K562 (cell line): ENCODE results near the gene TOM1L2. TPM values are rescaled to one million over a fixed set of nuclear protein-coding genes. Genes with fewer than 3 reads are reported as not detected.

Source experiments
- BHLHE40 ChIP-seq: IDR thresholded peaks from 2 replicates; pipeline ENCODE4 v1.6.1; 2011; ENCODE audit warnings: low read length, improper control_type of control experiment
- CREM ChIP-seq: IDR thresholded peaks from 2 replicates; pipeline ENCODE4 v1.6.1; 2014; ENCODE audit warnings: antibody characterized with exemption, low read depth
- ELF1 ChIP-seq: fragments of 200-800 bp; sonication (Bioruptor generic); IDR thresholded peaks from 2 replicates; pipeline ENCODE4 v1.6.1; 2016; ENCODE audit warnings: missing genetic modification characterization, missing compliant biosample characterization
- HDGF ChIP-seq: fragments of 450-650 bp; IDR thresholded peaks from 2 replicates; pipeline ENCODE4 v1.6.1; 2016
- JUND ChIP-seq, 2 experiments: IDR thresholded peaks; 2 replicates in 1 of 2; 3 replicates in 1 of 2; pipeline ENCODE4 v1.6.1; 2011; ENCODE audit warnings: borderline replicate concordance in 2 of 2, low read depth in 2 of 2, low read length in 2 of 2, improper control_type of control experiment in 1 of 2, missing biosample characterization in 1 of 2, missing genetic modification characterization in 1 of 2, missing genetic modification reagents in 1 of 2
- MAZ ChIP-seq, 2 experiments: fragments of 450-650 bp in 1 of 2; sonication (generic) in 1 of 2; formaldehyde crosslinking; IDR thresholded peaks in 1 of 2; conservative IDR thresholded peaks in 1 of 2; 2 replicates each; pipeline versions ENCODE4 v1.4.0 to v1.5.0; 2020; ENCODE audit warnings: mild to moderate bottlenecking in 1 of 2, missing genetic modification reagents in 1 of 2
- POLR2A ChIP-seq: fragments of 450-650 bp; conservative IDR thresholded peaks from 2 replicates; pipeline ENCODE4 v1.6.1; 2016
- RB1 ChIP-seq: fragments of 450-650 bp; IDR thresholded peaks from 2 replicates; pipeline ENCODE4 v1.6.1; 2017; ENCODE audit warnings: low read depth, mild to moderate bottlenecking
- RCOR1 ChIP-seq, 2 experiments: IDR thresholded peaks; 2 replicates each; pipeline ENCODE4 v1.6.1; 2012; ENCODE audit warnings: low read depth in 2 of 2, low read length in 2 of 2, borderline replicate concordance in 1 of 2, improper control_type of control experiment in 1 of 2
- RNF2 ChIP-seq: sonication (generic); IDR thresholded peaks from 2 replicates; pipeline ENCODE4 v1.6.1; 2016
- SMC3 ChIP-seq: conservative IDR thresholded peaks from 2 replicates; pipeline ENCODE4 v1.6.1; 2011; ENCODE audit warnings: low read depth, low read length, improper control_type of control experiment; ENCODE audit not compliant: insufficient read depth
- STAG1 ChIP-seq: sonication (generic); formaldehyde crosslinking; IDR thresholded peaks from 2 replicates; pipeline ENCODE4 v1.5.0; 2020; ENCODE audit warnings: missing genetic modification reagents, borderline replicate concordance
- ZNF551 ChIP-seq: fragments of 250-450 bp; sonication (Bioruptor Pico); IDR thresholded peaks from 2 replicates; pipeline ENCODE4 v1.5.0; 2021; ENCODE audit warnings: mild to moderate bottlenecking, moderate library complexity
- ZNF584 ChIP-seq: fragments of 200-800 bp; sonication (Bioruptor generic); IDR thresholded peaks from 2 replicates; pipeline ENCODE4 v1.6.1; 2016; ENCODE audit warnings: low read depth, mild to moderate bottlenecking, missing genetic modification characterization, missing compliant biosample characterization
- polyA plus RNA-seq, 8 experiments: library from polyadenylated mRNA; depleted of rRNA in 4 of 8; stranded (reverse) in 5 of 8; unstranded in 3 of 8; fragments of >200 nt; fragmentation: Nextera tagmentation in 2 of 8; fragmentation: Illumina TruSeq in 1 of 8; extraction: Ambion mirVana in 2 of 8; extraction: Trizol in 1 of 8; gene quantifications; 2 replicates each; pipeline versions ENCODE4 v1.2.1 to v1.2.3, GENCODE V29; 2011 to 2014; ENCODE audit warnings: inconsistent platforms in 1 of 8, missing spikeins in 1 of 8
- total RNA-seq, 7 experiments: library from RNA; depleted of rRNA in 6 of 7; stranded (reverse); fragments of >200 nt in 6 of 7; fragmentation: Illumina TruSeq in 2 of 7; extraction: Trizol in 2 of 7; gene quantifications; 2 replicates each; pipeline versions ENCODE4 v1.2.1 to v1.2.3, GENCODE V29; 2011 to 2021; ENCODE audit warnings: low replicate concordance in 1 of 7
- TF ChIP-seq, protein P1 (sequence below), 2 experiments: IDR thresholded peaks; 2 replicates each; pipeline ENCODE4 v1.6.1; 2011; ENCODE audit warnings: borderline replicate concordance in 1 of 2, control low read depth in 1 of 2, low read depth in 1 of 2, low read length in 1 of 2, mild to moderate bottlenecking in 1 of 2, mixed read lengths in 1 of 2, moderate library complexity in 1 of 2; ENCODE audit not compliant: insufficient read depth in 1 of 2, insufficient read length in 1 of 2, poor library complexity in 1 of 2, severe bottlenecking in 1 of 2; ENCODE audit errors: extremely low read depth in 1 of 2
- TF ChIP-seq, protein P2 (sequence below): sonication (generic); formaldehyde crosslinking; IDR thresholded peaks from 2 replicates; pipeline ENCODE4 v1.8.0; 2022; ENCODE audit warnings: missing genetic modification reagents, mild to moderate bottlenecking, moderate library complexity, borderline replicate concordance
- TF ChIP-seq, protein P3 (sequence below): fragments of 450-650 bp; IDR thresholded peaks from 2 replicates; pipeline ENCODE4 v1.6.1; 2017; ENCODE audit warnings: antibody characterized with exemption, mild to moderate bottlenecking

The TOM1L2 gene
- total and polyA plus RNA-seq, 9 of the 15 experiments (the other 6 are each of a cell fraction or from before 2014, with no cell fraction given), result 0.07 to 6.0 (median 2.5) TPM

DNA sequence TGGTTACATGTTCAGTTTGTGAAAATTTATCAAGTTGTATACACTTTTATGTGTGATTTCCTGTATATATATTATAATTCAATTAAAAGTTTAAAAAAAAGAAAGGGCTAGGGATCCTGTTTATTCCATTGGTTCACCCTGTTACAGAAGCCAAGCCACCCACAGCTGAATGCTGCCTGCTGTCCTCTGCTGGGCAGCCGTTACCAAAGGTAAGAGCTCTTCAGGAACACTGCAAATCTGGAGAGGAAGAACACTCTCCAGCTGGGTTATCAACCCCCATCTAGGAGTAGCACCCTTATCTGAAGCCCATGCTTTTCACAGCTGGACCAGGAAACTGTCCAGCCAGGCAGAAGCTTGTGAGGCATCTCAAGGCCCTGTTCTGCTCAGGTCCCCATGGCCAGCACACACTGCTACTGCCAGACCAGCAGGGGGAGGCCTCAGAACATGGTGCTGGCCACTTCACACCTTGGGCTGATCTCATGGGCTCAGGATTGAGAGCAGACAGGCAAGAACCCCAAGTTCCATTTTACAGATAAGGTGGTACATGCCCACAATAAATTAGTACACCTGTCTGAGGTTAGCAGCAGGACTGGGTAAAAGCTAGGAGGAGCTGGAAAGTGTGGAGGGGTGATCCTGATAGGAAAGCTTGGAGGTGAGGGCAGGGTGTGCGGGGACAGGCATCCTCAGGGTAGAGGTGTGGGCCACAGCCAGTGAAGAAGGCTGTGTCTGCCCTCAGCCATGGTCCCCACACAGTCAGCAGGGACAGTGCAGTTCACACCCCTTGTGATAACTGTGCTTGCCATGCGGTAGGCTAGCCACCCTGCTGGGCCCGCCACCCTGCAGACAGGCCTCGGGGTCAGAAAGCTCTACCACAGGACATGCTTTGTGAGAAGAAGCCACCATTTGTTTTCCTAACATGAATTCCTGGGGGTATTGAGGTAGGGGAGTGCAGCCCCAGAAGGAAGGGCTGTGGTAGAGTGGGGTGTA is 81.1 kb downstream of the TOM1L2 start (continued):
- TF ChIP-seq, protein P1, sequence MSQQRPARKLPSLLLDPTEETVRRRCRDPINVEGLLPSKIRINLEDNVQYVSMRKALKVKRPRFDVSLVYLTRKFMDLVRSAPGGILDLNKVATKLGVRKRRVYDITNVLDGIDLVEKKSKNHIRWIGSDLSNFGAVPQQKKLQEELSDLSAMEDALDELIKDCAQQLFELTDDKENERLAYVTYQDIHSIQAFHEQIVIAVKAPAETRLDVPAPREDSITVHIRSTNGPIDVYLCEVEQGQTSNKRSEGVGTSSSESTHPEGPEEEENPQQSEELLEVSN (IDR thresholded peaks at IDR 0.05; ENCODE audit: borderline replicate concordance in 1 of 2, extremely low read depth in 1 of 2, insufficient read depth in 1 of 2, insufficient read length in 1 of 2, low read depth in 1 of 2, low read length in 1 of 2, poor library complexity in 1 of 2, severe bottlenecking in 1 of 2), result peak in 1 of 2 experiments; percentile 55
- TF ChIP-seq RB1 (peak; percentile 45; the same call in 1 of the 2 replicates), MAZ (CRISPR knock-in tag; conservative IDR thresholded peaks at IDR 0.05 in 1 of 2, IDR thresholded peaks at IDR 0.05 in 1 of 2) (0 out of 4 replicates have a peak, but pooled peaks of 1 of the 2 experiments have one; percentile 37), JUND (IDR thresholded peaks at IDR 0.05; ENCODE audit: borderline replicate concordance, low read depth, low read length) (0 out of 2 replicates have a peak, but pooled peaks have one; percentile 32), JUND (tag; IDR thresholded peaks at IDR 0.05; ENCODE audit: borderline replicate concordance, low read depth, low read length) (no peak; the same call in 2 of the 3 replicates), ZNF584 (CRISPR knock-in tag) (no peak), STAG1 (CRISPR knock-in tag) (peak; percentile 65; the same call in 1 of the 2 replicates), POLR2A (no peak), ZNF551 (no peak), HDGF (0 out of 2 replicates have a peak, but pooled peaks have one; percentile 51), CREM (0 out of 2 replicates have a peak, but pooled peaks have one; percentile 24), RCOR1 (IDR thresholded peaks at IDR 0.05; ENCODE audit: borderline replicate concordance in 1 of 2, low read depth in 2 of 2, low read length in 2 of 2) (peak in 1 of 2 experiments; percentile 66; a peak in 1 of 4 replicates), RNF2 (0 out of 2 replicates have a peak, but pooled peaks have one; percentile 23), SMC3 (peak; percentile 89), BHLHE40 (0 out of 2 replicates have a peak, but pooled peaks have one; percentile 11), ELF1 (tag) (0 out of 2 replicates have a peak, but pooled peaks have one; percentile 17)
- TF ChIP-seq, protein P2, sequence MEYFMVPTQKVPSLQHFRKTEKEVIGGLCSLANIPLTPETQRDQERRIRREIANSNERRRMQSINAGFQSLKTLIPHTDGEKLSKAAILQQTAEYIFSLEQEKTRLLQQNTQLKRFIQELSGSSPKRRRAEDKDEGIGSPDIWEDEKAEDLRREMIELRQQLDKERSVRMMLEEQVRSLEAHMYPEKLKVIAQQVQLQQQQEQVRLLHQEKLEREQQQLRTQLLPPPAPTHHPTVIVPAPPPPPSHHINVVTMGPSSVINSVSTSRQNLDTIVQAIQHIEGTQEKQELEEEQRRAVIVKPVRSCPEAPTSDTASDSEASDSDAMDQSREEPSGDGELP (CRISPR knock-in tag), result peak; percentile 75
- TF ChIP-seq, protein P3, sequence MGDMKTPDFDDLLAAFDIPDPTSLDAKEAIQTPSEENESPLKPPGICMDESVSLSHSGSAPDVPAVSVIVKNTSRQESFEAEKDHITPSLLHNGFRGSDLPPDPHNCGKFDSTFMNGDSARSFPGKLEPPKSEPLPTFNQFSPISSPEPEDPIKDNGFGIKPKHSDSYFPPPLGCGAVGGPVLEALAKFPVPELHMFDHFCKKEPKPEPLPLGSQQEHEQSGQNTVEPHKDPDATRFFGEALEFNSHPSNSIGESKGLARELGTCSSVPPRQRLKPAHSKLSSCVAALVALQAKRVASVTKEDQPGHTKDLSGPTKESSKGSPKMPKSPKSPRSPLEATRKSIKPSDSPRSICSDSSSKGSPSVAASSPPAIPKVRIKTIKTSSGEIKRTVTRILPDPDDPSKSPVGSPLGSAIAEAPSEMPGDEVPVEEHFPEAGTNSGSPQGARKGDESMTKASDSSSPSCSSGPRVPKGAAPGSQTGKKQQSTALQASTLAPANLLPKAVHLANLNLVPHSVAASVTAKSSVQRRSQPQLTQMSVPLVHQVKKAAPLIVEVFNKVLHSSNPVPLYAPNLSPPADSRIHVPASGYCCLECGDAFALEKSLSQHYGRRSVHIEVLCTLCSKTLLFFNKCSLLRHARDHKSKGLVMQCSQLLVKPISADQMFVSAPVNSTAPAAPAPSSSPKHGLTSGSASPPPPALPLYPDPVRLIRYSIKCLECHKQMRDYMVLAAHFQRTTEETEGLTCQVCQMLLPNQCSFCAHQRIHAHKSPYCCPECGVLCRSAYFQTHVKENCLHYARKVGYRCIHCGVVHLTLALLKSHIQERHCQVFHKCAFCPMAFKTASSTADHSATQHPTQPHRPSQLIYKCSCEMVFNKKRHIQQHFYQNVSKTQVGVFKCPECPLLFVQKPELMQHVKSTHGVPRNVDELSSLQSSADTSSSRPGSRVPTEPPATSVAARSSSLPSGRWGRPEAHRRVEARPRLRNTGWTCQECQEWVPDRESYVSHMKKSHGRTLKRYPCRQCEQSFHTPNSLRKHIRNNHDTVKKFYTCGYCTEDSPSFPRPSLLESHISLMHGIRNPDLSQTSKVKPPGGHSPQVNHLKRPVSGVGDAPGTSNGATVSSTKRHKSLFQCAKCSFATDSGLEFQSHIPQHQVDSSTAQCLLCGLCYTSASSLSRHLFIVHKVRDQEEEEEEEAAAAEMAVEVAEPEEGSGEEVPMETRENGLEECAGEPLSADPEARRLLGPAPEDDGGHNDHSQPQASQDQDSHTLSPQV, result 0 out of 2 replicates have a peak, but pooled peaks have one; percentile 22
